HepG2 (cell line): ENCODE data around the gene MIF4GD. TPM values are rescaled to one million over a fixed set of nuclear protein-coding genes. Genes with fewer than 3 reads are reported as not detected.
A peak's percentile ranks its signal among the peaks of the same experiment; 100 is the strongest.

ENCODE experiments used
- ETS1 ChIP-seq: sonication (generic); formaldehyde crosslinking; IDR thresholded peaks from 2 replicates; pipeline ENCODE4 v1.4.0; 2020; ENCODE audit warnings: missing genetic modification reagents
- FOXK2 ChIP-seq: fragments of 450-650 bp; IDR thresholded peaks from 2 replicates; pipeline ENCODE4 v1.6.1; 2016
- HOXA9 ChIP-seq: sonication (generic); formaldehyde crosslinking; IDR thresholded peaks from 2 replicates; pipeline ENCODE4 v1.8.1; 2022; ENCODE audit warnings: missing genetic modification reagents, mild to moderate bottlenecking, moderate library complexity, borderline replicate concordance
- LRRFIP1 ChIP-seq: sonication (generic); formaldehyde crosslinking; conservative IDR thresholded peaks from 2 replicates; pipeline ENCODE4 v1.4.0; 2020; ENCODE audit warnings: missing genetic modification reagents
- MLLT10 ChIP-seq: sonication (generic); formaldehyde crosslinking; IDR thresholded peaks from 2 replicates; pipeline ENCODE4 v1.4.0; 2020; ENCODE audit warnings: missing genetic modification reagents
- SP140L ChIP-seq: sonication (generic); formaldehyde crosslinking; IDR thresholded peaks from 2 replicates; pipeline ENCODE4 v1.4.0; 2020; ENCODE audit warnings: missing genetic modification reagents, borderline replicate concordance
- TAF1 ChIP-seq: sonication (generic); formaldehyde crosslinking; IDR thresholded peaks from 2 replicates; pipeline ENCODE4 v1.4.0; 2020; ENCODE audit warnings: missing genetic modification reagents
- TGIF2 ChIP-seq: IDR thresholded peaks from 2 replicates; pipeline ENCODE4 v1.6.1; 2016; ENCODE audit warnings: control low read depth, missing compliant biosample characterization
- THAP11 ChIP-seq: IDR thresholded peaks from 2 replicates; pipeline ENCODE4 v1.6.1; 2016; ENCODE audit warnings: missing biosample characterization, missing genetic modification reagents
- ZMAT5 ChIP-seq: sonication (generic); formaldehyde crosslinking; IDR thresholded peaks from 2 replicates; pipeline ENCODE4 v1.5.0; 2020; ENCODE audit warnings: mild to moderate bottlenecking, low read depth, missing genetic modification reagents, borderline replicate concordance
- ZNF296 ChIP-seq: sonication (generic); formaldehyde crosslinking; conservative IDR thresholded peaks from 2 replicates; pipeline ENCODE4 v1.5.0; 2020; ENCODE audit warnings: mild to moderate bottlenecking, missing genetic modification reagents
- ZNF335 ChIP-seq: sonication (generic); formaldehyde crosslinking; IDR thresholded peaks from 2 replicates; pipeline ENCODE4 v1.4.0; 2020; ENCODE audit warnings: missing genetic modification reagents
- ZNF451 ChIP-seq: sonication (generic); formaldehyde crosslinking; IDR thresholded peaks from 2 replicates; pipeline ENCODE4 v1.5.0; 2020; ENCODE audit warnings: mild to moderate bottlenecking, missing genetic modification reagents
- ZNF772 ChIP-seq: sonication (generic); formaldehyde crosslinking; IDR thresholded peaks from 2 replicates; pipeline ENCODE4 v1.5.0; 2020; ENCODE audit warnings: mild to moderate bottlenecking, missing genetic modification reagents
- polyA plus RNA-seq, 8 experiments: library from polyadenylated mRNA; depleted of rRNA in 3 of 8; stranded (reverse) in 7 of 8; unstranded in 1 of 8; fragments of >200 nt; fragmentation: Illumina TruSeq in 4 of 8; extraction: Trizol in 4 of 8; gene quantifications; 2 replicates each; pipeline versions ENCODE4 v1.2.1 to v1.2.3, GENCODE V29; 2011 to 2016; ENCODE audit warnings: low read depth in 4 of 8, missing spikeins in 1 of 8, mixed read lengths in 1 of 8; ENCODE audit not compliant: insufficient read depth in 1 of 8
- total RNA-seq, 5 experiments: library from RNA; depleted of rRNA; stranded (reverse); fragments of >200 nt; fragmentation: Illumina TruSeq; extraction: Trizol; gene quantifications; 2 replicates each; pipeline ENCODE4 v1.2.3, GENCODE V29; 2016; ENCODE audit warnings: low read depth in 1 of 5
- TF ChIP-seq, protein P1 (sequence below): sonication (generic); formaldehyde crosslinking; IDR thresholded peaks from 2 replicates; pipeline ENCODE4 v1.5.0; 2020; ENCODE audit warnings: mild to moderate bottlenecking, missing genetic modification reagents, borderline replicate concordance
- TF ChIP-seq, protein P2 (sequence below): sonication (generic); formaldehyde crosslinking; IDR thresholded peaks from 2 replicates; pipeline ENCODE4 v1.5.1; 2020; ENCODE audit warnings: mild to moderate bottlenecking, missing genetic modification reagents, borderline replicate concordance

Gene MIF4GD
- total and polyA plus RNA-seq, 2 of the 13 experiments (the other 11 are each of a cell fraction or from before 2014, with no cell fraction given): 14.0 to 28.0 TPM

- TF ChIP-seq, protein P1, sequence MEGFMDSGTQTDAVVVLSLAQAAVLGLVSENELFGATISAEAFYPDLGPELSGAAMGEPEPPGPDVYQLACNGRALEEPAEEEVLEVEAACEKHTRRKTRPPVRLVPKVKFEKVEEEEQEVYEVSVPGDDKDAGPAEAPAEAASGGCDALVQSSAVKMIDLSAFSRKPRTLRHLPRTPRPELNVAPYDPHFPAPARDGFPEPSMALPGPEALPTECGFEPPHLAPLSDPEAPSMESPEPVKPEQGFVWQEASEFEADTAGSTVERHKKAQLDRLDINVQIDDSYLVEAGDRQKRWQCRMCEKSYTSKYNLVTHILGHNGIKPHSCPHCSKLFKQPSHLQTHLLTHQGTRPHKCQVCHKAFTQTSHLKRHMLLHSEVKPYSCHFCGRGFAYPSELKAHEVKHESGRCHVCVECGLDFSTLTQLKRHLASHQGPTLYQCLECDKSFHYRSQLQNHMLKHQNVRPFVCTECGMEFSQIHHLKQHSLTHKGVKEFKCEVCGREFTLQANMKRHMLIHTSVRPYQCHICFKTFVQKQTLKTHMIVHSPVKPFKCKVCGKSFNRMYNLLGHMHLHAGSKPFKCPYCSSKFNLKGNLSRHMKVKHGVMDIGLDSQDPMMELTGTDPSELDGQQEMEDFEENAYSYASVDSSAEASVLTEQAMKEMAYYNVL (CRISPR knock-in tag): peak; percentile 45; the same call in 1 of the 2 replicates
- TF ChIP-seq ZNF296 (no peak), MLLT10 (CRISPR knock-in tag) (no peak), THAP11 (CRISPR knock-in tag) (peak; percentile 83), ZNF451 (CRISPR knock-in tag) (no peak), ZNF335 (CRISPR knock-in tag) (peak; percentile 98), ETS1 (no peak), HOXA9 (CRISPR knock-in tag) (no peak), ZMAT5 (CRISPR knock-in tag) (no peak), SP140L (CRISPR knock-in tag) (no peak), FOXK2 (peak; percentile 92), LRRFIP1 (CRISPR knock-in tag) (no peak), TGIF2 (CRISPR knock-in tag) (no peak), TAF1 (CRISPR knock-in tag) (no peak; the same call in 1 of the 2 replicates), ZNF772 (peak; percentile 36; the same call in 1 of the 2 replicates)
- TF ChIP-seq, protein P2, sequence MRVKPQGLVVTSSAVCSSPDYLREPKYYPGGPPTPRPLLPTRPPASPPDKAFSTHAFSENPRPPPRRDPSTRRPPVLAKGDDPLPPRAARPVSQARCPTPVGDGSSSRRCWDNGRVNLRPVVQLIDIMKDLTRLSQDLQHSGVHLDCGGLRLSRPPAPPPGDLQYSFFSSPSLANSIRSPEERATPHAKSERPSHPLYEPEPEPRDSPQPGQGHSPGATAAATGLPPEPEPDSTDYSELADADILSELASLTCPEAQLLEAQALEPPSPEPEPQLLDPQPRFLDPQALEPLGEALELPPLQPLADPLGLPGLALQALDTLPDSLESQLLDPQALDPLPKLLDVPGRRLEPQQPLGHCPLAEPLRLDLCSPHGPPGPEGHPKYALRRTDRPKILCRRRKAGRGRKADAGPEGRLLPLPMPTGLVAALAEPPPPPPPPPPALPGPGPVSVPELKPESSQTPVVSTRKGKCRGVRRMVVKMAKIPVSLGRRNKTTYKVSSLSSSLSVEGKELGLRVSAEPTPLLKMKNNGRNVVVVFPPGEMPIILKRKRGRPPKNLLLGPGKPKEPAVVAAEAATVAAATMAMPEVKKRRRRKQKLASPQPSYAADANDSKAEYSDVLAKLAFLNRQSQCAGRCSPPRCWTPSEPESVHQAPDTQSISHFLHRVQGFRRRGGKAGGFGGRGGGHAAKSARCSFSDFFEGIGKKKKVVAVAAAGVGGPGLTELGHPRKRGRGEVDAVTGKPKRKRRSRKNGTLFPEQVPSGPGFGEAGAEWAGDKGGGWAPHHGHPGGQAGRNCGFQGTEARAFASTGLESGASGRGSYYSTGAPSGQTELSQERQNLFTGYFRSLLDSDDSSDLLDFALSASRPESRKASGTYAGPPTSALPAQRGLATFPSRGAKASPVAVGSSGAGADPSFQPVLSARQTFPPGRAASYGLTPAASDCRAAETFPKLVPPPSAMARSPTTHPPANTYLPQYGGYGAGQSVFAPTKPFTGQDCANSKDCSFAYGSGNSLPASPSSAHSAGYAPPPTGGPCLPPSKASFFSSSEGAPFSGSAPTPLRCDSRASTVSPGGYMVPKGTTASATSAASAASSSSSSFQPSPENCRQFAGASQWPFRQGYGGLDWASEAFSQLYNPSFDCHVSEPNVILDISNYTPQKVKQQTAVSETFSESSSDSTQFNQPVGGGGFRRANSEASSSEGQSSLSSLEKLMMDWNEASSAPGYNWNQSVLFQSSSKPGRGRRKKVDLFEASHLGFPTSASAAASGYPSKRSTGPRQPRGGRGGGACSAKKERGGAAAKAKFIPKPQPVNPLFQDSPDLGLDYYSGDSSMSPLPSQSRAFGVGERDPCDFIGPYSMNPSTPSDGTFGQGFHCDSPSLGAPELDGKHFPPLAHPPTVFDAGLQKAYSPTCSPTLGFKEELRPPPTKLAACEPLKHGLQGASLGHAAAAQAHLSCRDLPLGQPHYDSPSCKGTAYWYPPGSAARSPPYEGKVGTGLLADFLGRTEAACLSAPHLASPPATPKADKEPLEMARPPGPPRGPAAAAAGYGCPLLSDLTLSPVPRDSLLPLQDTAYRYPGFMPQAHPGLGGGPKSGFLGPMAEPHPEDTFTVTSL (CRISPR knock-in tag): no peak
Observed at GRCh38 chr17:75267411-75268232, 3.4 kb downstream of the MIF4GD start (continued).
